ENCODE data around the gene PLEKHG2. TPM values are rescaled to one million over a fixed set of nuclear protein-coding genes. Genes with fewer than 3 reads are reported as not detected.

Gene PLEKHG2
- total and polyA plus RNA-seq, 2 experiments from 2014 or later = 30.5 to 40.7 TPM

DNA sequence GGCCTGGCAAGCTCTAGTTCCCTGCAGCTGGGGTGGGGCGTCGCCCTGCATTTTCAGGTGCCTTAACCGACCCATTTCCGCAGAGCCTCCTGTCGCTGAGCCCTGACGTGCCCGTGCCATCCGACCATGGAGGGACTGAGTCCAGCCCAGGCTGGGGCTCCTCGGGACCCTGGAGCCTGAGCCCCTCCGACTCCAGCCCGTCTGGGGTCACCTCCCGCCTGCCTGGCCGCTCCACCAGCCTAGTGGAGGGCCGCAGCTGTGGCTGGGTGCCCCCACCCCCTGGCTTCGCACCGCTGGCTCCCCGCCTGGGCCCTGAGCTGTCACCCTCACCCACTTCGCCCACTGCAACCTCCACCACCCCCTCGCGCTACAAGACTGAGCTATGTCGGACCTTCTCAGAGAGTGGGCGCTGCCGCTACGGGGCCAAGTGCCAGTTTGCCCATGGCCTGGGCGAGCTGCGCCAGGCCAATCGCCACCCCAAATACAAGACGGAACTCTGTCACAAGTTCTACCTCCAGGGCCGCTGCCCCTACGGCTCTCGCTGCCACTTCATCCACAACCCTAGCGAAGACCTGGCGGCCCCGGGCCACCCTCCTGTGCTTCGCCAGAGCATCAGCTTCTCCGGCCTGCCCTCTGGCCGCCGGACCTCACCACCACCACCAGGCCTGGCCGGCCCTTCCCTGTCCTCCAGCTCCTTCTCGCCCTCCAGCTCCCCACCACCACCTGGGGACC lies 4.6 kb upstream of the PLEKHG2 start:
- Histone ChIP-seq H3K27ac (no peak overlapping the region), H3K4me3 (peak overlapping the region; percentile 89), H3K4me1 (ENCODE audit: low read depth) (peaks cover 21% of the 10 kb centered on the region), H3K27me3 (no peaks in the 10 kb centered on the region), H3K9me3 (ENCODE audit: low read depth) (no peaks in the 10 kb centered on the region), H3K36me3 (no peaks in the 10 kb centered on the region)
- no peak for TF ChIP-seq CTCF (IDR thresholded peaks at IDR 0.05; ENCODE audit: low read depth, low read length)
- DNase-seq (ENCODE audit: low read depth in 1 of 2, low spot score in 1 of 2) = peak in 1 of 2 donors; percentile 50

DNA sequence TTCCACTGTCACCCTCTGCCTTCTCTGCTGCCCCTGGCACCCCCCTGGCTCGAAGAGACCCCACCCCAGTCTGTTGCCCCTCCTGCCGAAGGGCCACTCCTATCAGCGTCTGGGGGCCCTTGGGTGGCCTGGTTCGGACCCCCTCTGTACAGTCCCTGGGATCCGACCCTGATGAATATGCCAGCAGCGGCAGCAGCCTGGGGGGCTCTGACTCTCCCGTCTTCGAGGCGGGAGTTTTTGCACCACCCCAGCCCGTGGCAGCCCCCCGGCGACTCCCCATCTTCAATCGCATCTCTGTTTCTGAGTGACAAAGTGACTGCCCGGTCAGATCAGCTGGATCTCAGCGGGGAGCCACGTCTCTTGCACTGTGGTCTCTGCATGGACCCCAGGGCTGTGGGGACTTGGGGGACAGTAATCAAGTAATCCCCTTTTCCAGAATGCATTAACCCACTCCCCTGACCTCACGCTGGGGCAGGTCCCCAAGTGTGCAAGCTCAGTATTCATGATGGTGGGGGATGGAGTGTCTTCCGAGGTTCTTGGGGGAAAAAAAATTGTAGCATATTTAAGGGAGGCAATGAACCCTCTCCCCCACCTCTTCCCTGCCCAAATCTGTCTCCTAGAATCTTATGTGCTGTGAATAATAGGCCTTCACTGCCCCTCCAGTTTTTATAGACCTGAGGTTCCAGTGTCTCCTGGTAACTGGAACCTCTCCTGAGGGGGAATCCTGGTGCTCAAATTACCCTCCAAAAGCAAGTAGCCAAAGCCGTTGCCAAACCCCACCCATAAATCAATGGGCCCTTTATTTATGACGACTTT lies 3.9 kb upstream of the PLEKHG2 start:
- H3K4me3 ChIP-seq = peak overlapping the region; percentile 71
- H3K36me3 ChIP-seq = no peaks in the 10 kb centered on the region
- no peak for TF ChIP-seq CTCF (IDR thresholded peaks at IDR 0.05; ENCODE audit: low read depth, low read length)
- peaks cover 15% of the 10 kb centered on the region for H3K4me1 ChIP-seq (ENCODE audit: low read depth)
- no peaks in the 10 kb centered on the region for H3K9me3 ChIP-seq (ENCODE audit: low read depth)
- H3K27ac ChIP-seq = no peak overlapping the region
- DNase-seq (ENCODE audit: low read depth in 1 of 2, low spot score in 1 of 2) = peak in 1 of 2 donors; percentile 67
- no peaks in the 10 kb centered on the region for H3K27me3 ChIP-seq

GRCh38 chr19:39409208-39410016 lies 3.1 kb upstream of the PLEKHG2 start:
- peaks cover 14% of the 10 kb centered on the region for H3K4me1 ChIP-seq (ENCODE audit: low read depth)

GRCh38 chr19:39410017-39410830 lies 2.2 kb upstream of the PLEKHG2 start:
- Histone ChIP-seq H3K4me3 (peak overlapping the region; percentile 71), H3K9me3 (ENCODE audit: low read depth) (no peaks in the 10 kb centered on the region), H3K4me1 (ENCODE audit: low read depth) (peaks cover 17% of the 10 kb centered on the region), H3K36me3 (no peaks in the 10 kb centered on the region), H3K27me3 (no peaks in the 10 kb centered on the region), H3K27ac (peak overlapping the region; percentile 94)
- no peak for TF ChIP-seq CTCF (IDR thresholded peaks at IDR 0.05; ENCODE audit: low read depth, low read length)
- DNase-seq (ENCODE audit: low read depth in 1 of 2, low spot score in 1 of 2) = peak; percentile 91 to 93

More at GRCh38 chr19:39409208-39410016, 3.1 kb upstream of the PLEKHG2 start:
- Histone ChIP-seq H3K27me3 (no peaks in the 10 kb centered on the region), H3K9me3 (ENCODE audit: low read depth) (no peaks in the 10 kb centered on the region), H3K27ac (peak overlapping the region; percentile 94), H3K36me3 (no peaks in the 10 kb centered on the region), H3K4me3 (peak overlapping the region; percentile 71)
- peak; percentile 58 to 88 for DNase-seq (ENCODE audit: low read depth in 1 of 2, low spot score in 1 of 2)
- peak; percentile 9 for TF ChIP-seq CTCF (IDR thresholded peaks at IDR 0.05; ENCODE audit: low read depth, low read length)

DNA sequence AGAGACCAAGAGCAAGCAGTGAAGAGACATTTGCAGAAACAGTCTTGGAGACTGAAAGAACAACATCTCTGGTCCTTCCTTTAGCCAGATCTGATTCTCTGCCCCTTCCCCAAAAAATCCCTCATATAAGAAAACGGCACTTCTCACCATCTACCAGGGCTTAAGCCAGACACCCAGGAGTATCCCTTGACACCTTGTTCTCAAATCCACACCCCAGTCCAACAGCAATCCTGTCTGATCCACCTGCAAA lies 1.7 kb upstream of the PLEKHG2 start:
- Histone ChIP-seq H3K4me3 (no peak overlapping the region), H3K27ac (peak overlapping the region; percentile 94), H3K4me1 (ENCODE audit: low read depth) (peaks cover 18% of the 10 kb centered on the region), H3K9me3 (ENCODE audit: low read depth) (no peaks in the 10 kb centered on the region), H3K36me3 (no peaks in the 10 kb centered on the region), H3K27me3 (no peaks in the 10 kb centered on the region)
- no peak for DNase-seq (ENCODE audit: low read depth in 1 of 2, low spot score in 1 of 2)
- TF ChIP-seq CTCF (IDR thresholded peaks at IDR 0.05; ENCODE audit: low read depth, low read length) = no peak
